Endothelial cell of umbilical vein (primary cell): ENCODE measurements around the gene PTPRD. TPM values are rescaled to one million over a fixed set of nuclear protein-coding genes. Genes with fewer than 3 reads are reported as not detected.

ENCODE experiments used
- BruUV-seq: library from RNA; stranded (reverse); fragments of 400-500 nt; replicated peaks from 2 replicates; lab custom pipeline; 2021; lab: Mats Ljungman, UMichigan
- CTCF ChIA-PET: fragments of 300-600, 350-600 bp; sonication (Branson Sonifier 250); formaldehyde crosslinking; loops from one replicate; lab custom pipeline; 2021; ENCODE audit warnings: antibody characterized with exemption, inconsistent platforms; lab: Charles Lee
- POLR2A ChIA-PET: fragments of 300-600, 350-600 bp; sonication (Branson Sonifier 250); formaldehyde crosslinking; loops from one replicate; lab custom pipeline; 2021; ENCODE audit warnings: antibody characterized with exemption, inconsistent platforms; lab: Charles Lee
- DNase-seq: peaks from one replicate; pipeline ENCODE4 v3.0.0-alpha.2; 2011; ENCODE audit warnings: low read depth, low spot score
- FAIRE-seq: peaks from 2 replicates; lab custom pipeline; 2011; peaks lifted over from hg19 to GRCh38; lab: Jason Lieb, UNC
- H2AFZ ChIP-seq: 2 replicates; pipeline ENCODE4 v1.6.0; 2012; ENCODE audit warnings: low read depth, low read length, control low read depth, inconsistent platforms
- H3K27ac ChIP-seq: 2 replicates; pipeline ENCODE4 v1.5.1; 2011; ENCODE audit warnings: low read depth, mild to moderate bottlenecking, control low read depth, low read length, moderate library complexity; ENCODE audit not compliant: insufficient read depth
- H3K27me3 ChIP-seq, 2 experiments: 2 replicates each; pipeline versions ENCODE4 v1.6.0 to v1.6.1; 2011; ENCODE audit warnings: low read length in 2 of 2, mixed read lengths in 1 of 2; ENCODE audit not compliant: control insufficient read depth in 2 of 2, insufficient read depth in 2 of 2
- H3K36me3 ChIP-seq, 2 experiments: 2 replicates in 1 of 2; 3 replicates in 1 of 2; pipeline ENCODE4 v1.5.1; 2011; ENCODE audit warnings: low read length in 2 of 2, mild to moderate bottlenecking in 1 of 2, moderate library complexity in 1 of 2; ENCODE audit not compliant: control insufficient read depth in 2 of 2, insufficient read depth in 2 of 2; ENCODE audit errors: extremely low read depth in 1 of 2
- H3K4me1 ChIP-seq: 3 replicates; pipeline ENCODE4 v1.5.1; 2011; ENCODE audit warnings: mild to moderate bottlenecking, low read length; ENCODE audit not compliant: control insufficient read depth, insufficient read depth; ENCODE audit errors: extremely low read depth
- H3K4me2 ChIP-seq: 2 replicates; pipeline ENCODE4 v1.6.1; 2011; ENCODE audit warnings: low read length, control low read depth, mixed read lengths; ENCODE audit not compliant: insufficient read depth
- H3K4me3 ChIP-seq, 3 experiments: fragments of 200-600 bp in 1 of 3; sonication (generic), shearing (Covaris generic) in 1 of 3; replicated peaks in 1 of 3; 2 replicates each; pipeline ENCODE4 v1.5.1; 2011 to 2016; ENCODE audit warnings: control low read depth in 3 of 3, low read length in 3 of 3, mild to moderate bottlenecking in 2 of 3, inconsistent platforms in 1 of 3, low read depth in 1 of 3, moderate library complexity in 1 of 3; ENCODE audit not compliant: insufficient read depth in 1 of 3
- H3K79me2 ChIP-seq: 2 replicates; pipeline ENCODE4 v1.6.0; 2012; ENCODE audit warnings: low read length, inconsistent platforms; ENCODE audit not compliant: control insufficient read depth, insufficient read depth
- H3K9ac ChIP-seq: replicated peaks from 2 replicates; pipeline ENCODE3; 2011; ENCODE audit warnings: low read length, control low read depth; ENCODE audit not compliant: insufficient read depth; ENCODE audit errors: extremely low read depth
- H3K9me1 ChIP-seq: replicated peaks from 3 replicates; pipeline ENCODE4 v1.6.0; 2011; ENCODE audit warnings: mild to moderate bottlenecking, low read length; ENCODE audit not compliant: control insufficient read depth, insufficient read depth; ENCODE audit errors: extremely low read depth
- H3K9me3 ChIP-seq: replicated peaks from 2 replicates; pipeline ENCODE4 v1.5.1; 2012; ENCODE audit warnings: low read length, inconsistent platforms; ENCODE audit not compliant: control insufficient read depth, insufficient read depth
- H4K20me1 ChIP-seq: replicated peaks from 2 replicates; pipeline ENCODE3; 2011; ENCODE audit warnings: mild to moderate bottlenecking, low read length; ENCODE audit not compliant: control insufficient read depth, insufficient read depth; ENCODE audit errors: extremely low read depth
- CTCF ChIP-seq, 2 donors: IDR thresholded peaks; 1 replicate in 1 of 2; 2 replicates in 1 of 2; pipeline ENCODE4 v1.5.1; 2011; ENCODE audit warnings: low read length in 2 of 2, mild to moderate bottlenecking in 2 of 2, moderate library complexity in 2 of 2, control low read depth in 1 of 2, inconsistent platforms in 1 of 2, low read depth in 1 of 2; ENCODE audit not compliant: insufficient read depth in 1 of 2; ENCODE audit errors: extremely low read depth in 1 of 2
- EZH2 ChIP-seq: IDR thresholded peaks from 2 replicates; pipeline ENCODE4 v1.6.1; 2012; ENCODE audit warnings: borderline replicate concordance, low read depth, mild to moderate bottlenecking, moderate library complexity, low read length, inconsistent platforms; ENCODE audit not compliant: severe bottlenecking
- FOS ChIP-seq: IDR thresholded peaks from 2 replicates; pipeline ENCODE4 v1.6.1; 2011; ENCODE audit warnings: mild to moderate bottlenecking, low read length, moderate library complexity, borderline replicate concordance; ENCODE audit not compliant: insufficient read depth
- GATA2 ChIP-seq: IDR thresholded peaks from 2 replicates; pipeline ENCODE4 v1.7.0; 2011; ENCODE audit warnings: low read depth, mild to moderate bottlenecking, moderate library complexity, mixed read lengths, low read length; ENCODE audit not compliant: insufficient read length, insufficient read depth
- JUN ChIP-seq: IDR thresholded peaks from 2 replicates; pipeline ENCODE4 v1.6.1; 2011; ENCODE audit warnings: borderline replicate concordance, low read depth; ENCODE audit not compliant: insufficient read length, insufficient read depth
- MAX ChIP-seq: IDR thresholded peaks from 2 replicates; pipeline ENCODE4 v1.6.1; 2011; ENCODE audit not compliant: insufficient read depth, insufficient read length
- MYC ChIP-seq: IDR thresholded peaks from one replicate; pipeline ENCODE4 v1.6.1; 2011; ENCODE audit warnings: mild to moderate bottlenecking, low read depth, low read length
- POLR2A ChIP-seq: IDR thresholded peaks from 2 replicates; pipeline ENCODE4 v1.6.1; 2012; ENCODE audit warnings: low read depth, mild to moderate bottlenecking, control low read depth, low read length
- POLR2AphosphoS5 ChIP-seq: IDR thresholded peaks from 2 replicates; pipeline ENCODE4 v1.6.1; 2012; ENCODE audit warnings: low read depth, mild to moderate bottlenecking, control low read depth, low read length, moderate library complexity; ENCODE audit not compliant: insufficient read depth
- dilution Hi-C: fragments of 300-500 bp; cut with MboI; formaldehyde crosslinking; loops from one replicate; pipeline ENCODE4 v1.15.0; 2019; ENCODE audit warnings: low sequenced_read_pairs; ENCODE audit not compliant: extremely low pct_ligation_motif_present
- intact Hi-C: fragments of 100-400 bp; cut with micrococcal nuclease; formaldehyde crosslinking; loops from one replicate; pipeline ENCODE4 v1.10.0; 2022
- polyA plus RNA-seq, 4 experiments: library from polyadenylated mRNA; depleted of rRNA in 3 of 4; stranded (reverse) in 3 of 4; unstranded in 1 of 4; fragments of >200 nt; gene quantifications; 2 replicates each; pipeline versions ENCODE4 v1.2.1 to v1.2.3, GENCODE V29; 2011 to 2012; ENCODE audit warnings: missing spikeins in 1 of 4
- total RNA-seq: library from RNA; stranded (reverse); gene quantifications from 2 replicates; pipeline ENCODE4 v1.2.3, GENCODE V29; 2021

The PTPRD gene
- total and polyA plus RNA-seq, 2 donors (not counting 3 experiments of a cell fraction or from before 2014, with no cell fraction given) = 5.5 to 5.7 TPM

GRCh38 chr9:8867148-8867547 is 1745.7 kb downstream of the PTPRD start:
- DNase-seq = no peak
- H3K27me3 ChIP-seq = peaks cover 0 to 8% of the 10 kb centered on the region in 2 experiments
- H3K4me1 ChIP-seq = no peaks in the 10 kb centered on the region
- no peaks in the 10 kb centered on the region for H4K20me1 ChIP-seq
- TF ChIP-seq POLR2A (no peak), MYC (no peak), EZH2 (no peak), GATA2 (no peak), MAX (no peak)
- dilution Hi-C loops (no loop called here), intact Hi-C loops (no loop called here)
- H3K4me3 ChIP-seq = no peak overlapping the region
- no peaks in the 10 kb centered on the region for H3K79me2 ChIP-seq
- H3K9me3 ChIP-seq = no peaks in the 10 kb centered on the region
- H3K9me1 ChIP-seq = no peaks in the 10 kb centered on the region
- H3K36me3 ChIP-seq = no peaks in the 10 kb centered on the region
- no peak overlapping the region for H3K4me2 ChIP-seq
- H3K9ac ChIP-seq = no peak overlapping the region
- POLR2A ChIA-PET = no interaction called here
- FAIRE-seq = no peak
- CTCF ChIA-PET = no interaction called here
- BruUV-seq = no TSS peak
- H2AFZ ChIP-seq = no peak overlapping the region
- H3K27ac ChIP-seq = no peak overlapping the region

DNA sequence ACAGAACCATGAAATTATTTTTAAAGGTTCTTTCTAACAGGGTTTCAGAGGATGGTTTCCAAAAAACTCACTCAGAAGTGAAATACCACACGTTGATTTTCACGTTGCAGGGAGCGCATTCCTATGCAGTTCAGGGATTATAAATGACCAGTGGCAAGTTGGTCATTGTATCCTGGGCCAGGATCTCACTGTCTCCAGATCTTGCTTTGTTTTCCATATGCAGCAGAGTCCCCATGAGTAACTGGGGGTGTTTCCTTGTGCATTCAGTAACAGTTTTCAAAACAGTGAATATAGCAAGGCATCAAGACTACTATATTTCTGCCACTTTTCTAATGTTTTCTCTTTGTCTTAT is 1748.3 kb downstream of the PTPRD start:
- CTCF ChIA-PET = interaction anchor here (1.2 kb wide), 1 partner anchor 8 kb away, joined by 3 read pairs; no protein-coding TSS in a partner anchor
- Histone ChIP-seq H3K4me2 (no peak overlapping the region), H3K4me3 (no peak overlapping the region), H3K79me2 (no peaks in the 10 kb centered on the region), H2AFZ (no peak overlapping the region), H3K27ac (no peak overlapping the region), H3K27me3 (peaks cover 0 to 12% of the 10 kb centered on the region in 2 experiments), H3K36me3 (no peaks in the 10 kb centered on the region), H3K4me1 (no peaks in the 10 kb centered on the region), H4K20me1 (no peaks in the 10 kb centered on the region), H3K9me1 (no peaks in the 10 kb centered on the region), H3K9ac (no peak overlapping the region), H3K9me3 (no peaks in the 10 kb centered on the region)
- POLR2A ChIA-PET = no interaction called here
- TF ChIP-seq GATA2 (no peak), MAX (no peak), MYC (no peak), POLR2AphosphoS5 (no peak), POLR2A (no peak), FOS (no peak), CTCF (IDR thresholded peaks at IDR 0.05; ENCODE audit: extremely low read depth in 1 of 2, insufficient read depth in 1 of 2, low read depth in 1 of 2, low read length in 2 of 2) (no peak), JUN (no peak)
- intact Hi-C loops = no loop called here
- DNase-seq = no peak
- BruUV-seq = no TSS peak
- no peak for FAIRE-seq
- dilution Hi-C loops = no loop called here
